GM12872 (cell line): ENCODE measurements around the gene PSMA2.

Experiments
- TF ChIP-seq, protein P1 (sequence below): IDR thresholded peaks from 3 replicates; pipeline ENCODE4 v1.5.1; 2011; ENCODE audit warnings: low read depth, mild to moderate bottlenecking, low read length, moderate library complexity; ENCODE audit not compliant: insufficient read depth

Gene PSMA2

DNA sequence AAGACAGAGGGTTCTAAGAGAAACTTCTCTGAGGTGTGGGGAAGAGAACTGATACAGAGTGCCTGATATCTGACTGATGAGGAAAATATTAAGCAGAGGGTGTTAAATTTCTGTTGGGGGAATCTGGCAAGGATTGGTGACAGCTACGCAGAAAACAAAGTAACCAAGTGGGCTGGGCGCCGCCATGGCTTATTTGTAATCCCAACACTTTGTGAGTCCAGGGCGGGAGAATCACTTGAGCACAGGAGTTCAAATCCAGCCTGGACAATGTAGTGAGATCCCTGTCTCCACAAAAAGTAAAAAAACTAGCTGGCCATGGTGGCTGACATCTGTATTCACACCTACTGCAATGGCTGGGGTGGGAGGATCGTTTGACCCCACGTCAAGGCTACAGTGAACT is 18.0 kb downstream of the PSMA2 start:
- TF ChIP-seq, protein P1, sequence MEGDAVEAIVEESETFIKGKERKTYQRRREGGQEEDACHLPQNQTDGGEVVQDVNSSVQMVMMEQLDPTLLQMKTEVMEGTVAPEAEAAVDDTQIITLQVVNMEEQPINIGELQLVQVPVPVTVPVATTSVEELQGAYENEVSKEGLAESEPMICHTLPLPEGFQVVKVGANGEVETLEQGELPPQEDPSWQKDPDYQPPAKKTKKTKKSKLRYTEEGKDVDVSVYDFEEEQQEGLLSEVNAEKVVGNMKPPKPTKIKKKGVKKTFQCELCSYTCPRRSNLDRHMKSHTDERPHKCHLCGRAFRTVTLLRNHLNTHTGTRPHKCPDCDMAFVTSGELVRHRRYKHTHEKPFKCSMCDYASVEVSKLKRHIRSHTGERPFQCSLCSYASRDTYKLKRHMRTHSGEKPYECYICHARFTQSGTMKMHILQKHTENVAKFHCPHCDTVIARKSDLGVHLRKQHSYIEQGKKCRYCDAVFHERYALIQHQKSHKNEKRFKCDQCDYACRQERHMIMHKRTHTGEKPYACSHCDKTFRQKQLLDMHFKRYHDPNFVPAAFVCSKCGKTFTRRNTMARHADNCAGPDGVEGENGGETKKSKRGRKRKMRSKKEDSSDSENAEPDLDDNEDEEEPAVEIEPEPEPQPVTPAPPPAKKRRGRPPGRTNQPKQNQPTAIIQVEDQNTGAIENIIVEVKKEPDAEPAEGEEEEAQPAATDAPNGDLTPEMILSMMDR = no peak

DNA sequence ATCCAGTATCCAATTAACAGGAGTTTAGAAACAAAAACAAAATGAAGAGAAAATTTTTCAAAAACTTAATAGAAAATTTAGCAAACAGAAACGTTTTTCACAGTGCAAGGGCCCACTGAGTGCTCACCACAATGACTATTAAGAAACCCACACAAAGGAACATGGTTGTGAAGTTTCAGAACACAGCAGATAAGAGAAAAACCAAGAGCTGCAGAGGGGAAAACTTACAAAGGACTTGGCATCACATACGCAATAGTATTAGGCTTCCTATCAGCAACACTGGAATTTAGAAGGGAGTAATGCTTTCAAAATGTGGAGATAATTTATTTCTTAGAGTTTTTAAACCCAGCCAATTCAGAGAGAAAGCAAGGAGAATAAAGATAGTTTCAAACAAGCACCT is 18.4 kb downstream of the PSMA2 start:
- TF ChIP-seq, protein P1 = no peak

DNA sequence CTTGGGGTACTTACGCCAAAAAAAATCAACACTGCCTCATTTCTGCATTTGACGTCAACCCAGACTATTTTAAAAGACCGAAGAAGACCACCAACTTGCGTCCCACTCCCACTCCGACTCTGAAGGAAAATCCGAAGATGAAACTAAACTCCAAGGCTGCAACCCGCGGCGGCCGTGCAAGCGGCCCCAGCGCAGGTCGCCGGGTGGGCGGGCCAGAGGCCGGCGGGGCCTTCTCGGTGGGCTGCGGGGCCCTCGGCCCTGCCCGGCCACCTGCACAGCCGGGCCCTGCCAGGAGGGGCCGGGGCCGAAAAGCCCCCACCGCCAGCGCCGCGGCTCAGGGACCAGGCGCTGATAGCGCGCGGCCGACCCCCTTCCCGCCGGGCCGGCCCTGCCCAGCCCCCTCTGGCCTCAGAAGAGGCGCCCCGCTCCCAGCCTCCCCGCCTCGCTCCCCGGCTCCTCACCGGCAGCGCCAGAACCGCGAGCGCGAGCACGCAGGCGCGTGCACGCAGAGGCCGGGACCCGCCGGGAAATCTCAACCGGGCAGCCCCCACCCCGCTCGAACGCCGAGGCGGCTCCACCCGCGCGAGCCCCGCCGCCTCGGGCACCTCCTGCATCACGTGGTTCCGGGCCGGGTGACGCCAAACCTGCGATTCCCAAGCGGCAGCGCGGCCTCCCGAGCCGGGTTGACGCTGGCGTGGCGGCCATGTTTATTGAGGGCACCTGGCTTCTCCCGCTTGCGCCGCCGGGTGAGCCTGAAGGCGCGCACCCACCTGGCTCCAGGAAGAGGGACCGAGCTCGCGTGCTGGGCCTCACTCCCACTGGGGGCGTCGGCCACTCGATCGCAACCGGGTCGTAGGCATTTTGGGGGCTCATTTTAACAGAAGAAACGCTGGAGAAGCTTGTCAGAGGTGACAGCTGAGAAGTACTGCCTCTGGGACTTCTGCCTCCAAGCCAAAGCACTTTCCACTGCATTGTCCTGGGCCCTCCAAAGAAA is 20.2 kb downstream of the PSMA2 start, which contains the start of gene C7orf25:
Gene C7orf25 (minus strand): TSS at position 617 of the 994 bp plus-strand sequence. CDS start 1,170 bp downstream, outside the sequence.
- TF ChIP-seq, protein P1 = no peak

DNA sequence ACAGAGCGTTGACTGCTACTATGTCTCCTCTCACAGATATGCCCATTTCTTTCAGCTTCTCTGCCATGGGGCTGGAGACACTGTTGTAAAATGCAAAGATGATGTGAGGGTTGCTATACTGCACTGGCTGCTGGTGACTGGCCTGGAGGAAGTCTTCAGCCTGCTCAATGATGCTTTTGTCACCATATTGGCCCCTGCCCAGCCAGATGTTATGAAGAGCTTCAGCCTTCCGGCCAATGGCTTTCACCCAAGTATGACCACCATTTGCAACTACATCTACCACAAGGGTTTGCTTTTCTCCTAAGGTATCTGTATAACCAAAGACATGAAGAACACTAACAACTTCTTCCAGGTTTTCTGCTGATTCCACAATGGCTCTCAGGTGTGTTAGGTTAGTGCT is 21.7 kb downstream of the PSMA2 start:
- TF ChIP-seq, protein P1 = no peak

DNA sequence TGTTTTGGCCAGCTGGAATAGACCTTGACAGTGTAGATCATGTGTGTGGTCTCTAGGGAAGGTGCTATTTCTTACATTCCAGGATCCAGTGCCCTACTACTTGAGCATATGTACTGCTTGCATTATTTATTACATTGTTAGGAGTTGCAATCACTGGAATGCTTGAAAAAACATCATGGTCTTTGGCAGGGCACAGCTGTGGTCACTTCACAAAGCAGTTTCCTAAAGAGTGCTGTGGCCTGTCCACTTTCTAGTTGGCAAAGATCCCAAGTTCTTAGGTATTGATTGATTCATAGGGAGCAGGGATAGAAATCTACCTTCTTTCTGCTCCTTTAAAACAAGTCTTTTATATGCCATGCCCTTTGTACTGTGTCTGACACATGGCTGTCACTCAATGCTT is 24.7 kb downstream of the PSMA2 start:
- TF ChIP-seq, protein P1 = no peak

DNA sequence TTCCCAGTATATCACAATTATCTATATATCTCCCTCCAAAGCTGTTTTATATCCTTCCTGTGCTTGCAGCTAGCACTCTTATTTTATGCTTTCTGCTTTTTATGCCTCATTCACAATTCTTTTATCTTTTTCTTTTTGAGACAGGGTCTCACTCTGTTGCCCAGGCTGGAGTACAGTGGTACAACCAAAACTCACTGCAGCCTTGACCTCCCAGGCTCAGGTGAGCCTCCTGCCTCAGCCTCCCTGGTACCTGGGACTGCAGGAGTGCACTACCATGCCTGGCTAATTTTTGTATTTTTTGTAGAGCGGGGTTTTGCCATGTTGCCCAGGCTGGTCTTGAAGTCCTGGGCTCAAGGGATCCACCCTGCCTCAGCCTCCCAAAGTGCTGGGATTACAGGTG is 25.8 kb downstream of the PSMA2 start:
- TF ChIP-seq, protein P1 = no peak

DNA sequence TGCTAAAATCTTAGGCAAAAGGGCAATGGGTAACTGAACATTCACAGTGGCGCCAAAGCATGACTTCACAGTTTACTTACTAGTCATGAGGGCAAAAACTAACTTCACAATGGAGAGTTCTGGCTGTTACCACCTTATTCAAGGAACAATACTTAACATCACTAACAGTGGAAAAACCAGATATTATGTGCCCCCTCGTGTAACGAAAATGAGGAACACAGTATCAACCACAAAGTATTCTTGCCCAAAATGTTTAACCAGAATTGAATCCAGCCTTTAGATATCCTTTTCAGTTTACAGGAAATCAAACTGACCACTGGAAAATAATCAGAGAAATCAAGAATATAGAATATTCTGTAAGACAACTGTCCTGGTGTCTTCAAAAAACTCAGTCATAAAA is 29.6 kb downstream of the PSMA2 start:
- TF ChIP-seq, protein P1 = no peak
